GM12878 (cell line): ENCODE results near the gene LDLRAD3.

Experiments
- CEBPB ChIP-seq, 2 experiments: fragments of 150-350 bp in 1 of 2; IDR thresholded peaks; 2 replicates each; pipeline ENCODE4 v1.6.1; 2012 to 2014; ENCODE audit warnings: low read depth in 2 of 2, low read length in 2 of 2, borderline replicate concordance in 1 of 2, inconsistent platforms in 1 of 2
- CTCF ChIP-seq, 3 experiments: IDR thresholded peaks in 2 of 3; conservative IDR thresholded peaks in 1 of 3; 2 replicates each; pipeline ENCODE4 v1.5.1; 2011; ENCODE audit warnings: low read depth in 3 of 3, low read length in 3 of 3, mild to moderate bottlenecking in 3 of 3, control low read depth in 2 of 3, moderate library complexity in 2 of 3, inconsistent platforms in 1 of 3, mixed read lengths in 1 of 3; ENCODE audit not compliant: control insufficient read depth in 2 of 3, insufficient read depth in 1 of 3; ENCODE audit errors: extremely low read depth in 1 of 3
- GABPA ChIP-seq: IDR thresholded peaks from 2 replicates; pipeline ENCODE4 v1.6.1; 2014; ENCODE audit warnings: antibody characterized with exemption, low read depth, mild to moderate bottlenecking, inconsistent platforms
- MTA3 ChIP-seq: IDR thresholded peaks from 2 replicates; pipeline ENCODE4 v1.6.1; 2012; ENCODE audit warnings: low read length, inconsistent platforms, borderline replicate concordance
- MXI1 ChIP-seq: fragments of 150-350 bp; IDR thresholded peaks from 2 replicates; pipeline ENCODE4 v1.6.1; 2011; ENCODE audit warnings: low read depth, mild to moderate bottlenecking, inconsistent platforms, low read length, improper control_type of control experiment
- SMC3 ChIP-seq: IDR thresholded peaks from 2 replicates; pipeline ENCODE4 v1.6.1; 2011; ENCODE audit warnings: low read length, improper control_type of control experiment, borderline replicate concordance
- YY1 ChIP-seq: IDR thresholded peaks from 2 replicates; pipeline ENCODE4 v1.6.1; 2011; ENCODE audit warnings: low read depth, mild to moderate bottlenecking, low read length
- ZZZ3 ChIP-seq: IDR thresholded peaks from 2 replicates; pipeline ENCODE4 v1.6.1; 2011; ENCODE audit warnings: low read depth; ENCODE audit not compliant: control insufficient read depth, insufficient read length
- TF ChIP-seq, protein P1 (sequence below): IDR thresholded peaks from 2 replicates; pipeline ENCODE4 v1.6.1; 2012; ENCODE audit warnings: low read length, inconsistent platforms

- no peak for TF ChIP-seq MTA3
- no peak for TF ChIP-seq CTCF (IDR thresholded peaks at IDR 0.05 in 2 of 3, conservative IDR thresholded peaks at IDR 0.05 in 1 of 3; ENCODE audit: control insufficient read depth in 2 of 3, extremely low read depth in 1 of 3, insufficient read depth in 1 of 3, low read depth in 3 of 3, low read length in 3 of 3)
- TF ChIP-seq, protein P1, sequence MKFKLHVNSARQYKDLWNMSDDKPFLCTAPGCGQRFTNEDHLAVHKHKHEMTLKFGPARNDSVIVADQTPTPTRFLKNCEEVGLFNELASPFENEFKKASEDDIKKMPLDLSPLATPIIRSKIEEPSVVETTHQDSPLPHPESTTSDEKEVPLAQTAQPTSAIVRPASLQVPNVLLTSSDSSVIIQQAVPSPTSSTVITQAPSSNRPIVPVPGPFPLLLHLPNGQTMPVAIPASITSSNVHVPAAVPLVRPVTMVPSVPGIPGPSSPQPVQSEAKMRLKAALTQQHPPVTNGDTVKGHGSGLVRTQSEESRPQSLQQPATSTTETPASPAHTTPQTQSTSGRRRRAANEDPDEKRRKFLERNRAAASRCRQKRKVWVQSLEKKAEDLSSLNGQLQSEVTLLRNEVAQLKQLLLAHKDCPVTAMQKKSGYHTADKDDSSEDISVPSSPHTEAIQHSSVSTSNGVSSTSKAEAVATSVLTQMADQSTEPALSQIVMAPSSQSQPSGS = no peak
- no peak for TF ChIP-seq YY1
- TF ChIP-seq CEBPB (IDR thresholded peaks at IDR 0.05; ENCODE audit: borderline replicate concordance in 1 of 2, low read depth in 2 of 2, low read length in 2 of 2) = no peak
- TF ChIP-seq ZZZ3 = no peak
- no peak for TF ChIP-seq SMC3
- no peak for TF ChIP-seq GABPA
- no peak for TF ChIP-seq MXI1
These were observed 204.8 kb downstream of the LDLRAD3 start for GRCh38 chr11:36148701-36149100.
